ENCODE data around the gene TFPI2. TPM values are rescaled to one million over a fixed set of nuclear protein-coding genes. Genes with fewer than 3 reads are reported as not detected.

TFPI2 gene
- total RNA-seq, 1 experiment from 2014 or later = 6.1 TPM

DNA sequence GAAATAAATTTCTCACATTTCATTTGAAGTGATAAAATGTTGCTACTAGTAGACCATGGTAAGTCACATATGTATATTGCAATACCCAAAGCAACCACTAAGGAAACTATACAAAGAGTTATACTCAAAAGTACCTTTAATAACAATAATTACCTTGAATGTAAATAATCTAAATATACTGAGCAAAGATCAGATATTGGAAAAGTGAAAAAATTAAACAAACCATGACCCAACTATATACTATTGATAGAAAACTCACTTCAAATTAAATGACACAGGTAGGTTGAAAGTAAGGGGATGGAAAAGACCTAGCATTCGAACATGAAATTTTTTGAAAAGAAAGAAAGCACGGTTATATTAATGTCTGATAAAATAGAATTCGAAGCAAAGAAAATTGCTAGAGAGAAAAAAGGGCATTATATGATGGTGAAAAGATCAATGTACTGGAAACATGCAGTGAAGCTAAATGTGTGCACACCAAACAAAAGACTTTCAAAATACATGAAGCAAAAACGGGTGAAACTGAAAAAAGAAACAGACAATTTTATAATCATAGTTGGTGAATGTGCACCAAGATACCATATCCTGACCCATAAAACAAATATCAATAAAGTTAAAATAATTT, 29.1 kb downstream of the TFPI2 start:
- ChIA-PET POLR2A (ENCODE audit: low non-redundant PET) (no interaction called here), CTCF (no interaction called here)
- H3K27me3 ChIP-seq (replicated peaks; ENCODE audit: insufficient read depth, low read depth, low read length, poor library complexity) = no peaks in the 10 kb centered on the region
- H3K36me3 ChIP-seq (ENCODE audit: insufficient read depth, low read length, poor library complexity, severe bottlenecking) = no peaks in the 10 kb centered on the region
- no peak overlapping the region for H3K27ac ChIP-seq (ENCODE audit: low read depth, low read length, poor library complexity, severe bottlenecking)
- no peaks in the 10 kb centered on the region for H3K9me3 ChIP-seq (ENCODE audit: low read depth, low read length, poor library complexity, severe bottlenecking)
- H3K4me3 ChIP-seq (ENCODE audit: low read depth, low read length, poor library complexity, severe bottlenecking) = no peak overlapping the region
- TF ChIP-seq, protein P1, sequence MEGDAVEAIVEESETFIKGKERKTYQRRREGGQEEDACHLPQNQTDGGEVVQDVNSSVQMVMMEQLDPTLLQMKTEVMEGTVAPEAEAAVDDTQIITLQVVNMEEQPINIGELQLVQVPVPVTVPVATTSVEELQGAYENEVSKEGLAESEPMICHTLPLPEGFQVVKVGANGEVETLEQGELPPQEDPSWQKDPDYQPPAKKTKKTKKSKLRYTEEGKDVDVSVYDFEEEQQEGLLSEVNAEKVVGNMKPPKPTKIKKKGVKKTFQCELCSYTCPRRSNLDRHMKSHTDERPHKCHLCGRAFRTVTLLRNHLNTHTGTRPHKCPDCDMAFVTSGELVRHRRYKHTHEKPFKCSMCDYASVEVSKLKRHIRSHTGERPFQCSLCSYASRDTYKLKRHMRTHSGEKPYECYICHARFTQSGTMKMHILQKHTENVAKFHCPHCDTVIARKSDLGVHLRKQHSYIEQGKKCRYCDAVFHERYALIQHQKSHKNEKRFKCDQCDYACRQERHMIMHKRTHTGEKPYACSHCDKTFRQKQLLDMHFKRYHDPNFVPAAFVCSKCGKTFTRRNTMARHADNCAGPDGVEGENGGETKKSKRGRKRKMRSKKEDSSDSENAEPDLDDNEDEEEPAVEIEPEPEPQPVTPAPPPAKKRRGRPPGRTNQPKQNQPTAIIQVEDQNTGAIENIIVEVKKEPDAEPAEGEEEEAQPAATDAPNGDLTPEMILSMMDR (conservative IDR thresholded peaks at IDR 0.05; ENCODE audit: low read depth, low read length) = peak; percentile 50; the same call in 1 of the 2 replicates
- no peak for TF ChIP-seq EZH2 (IDR thresholded peaks at IDR 0.05; ENCODE audit: borderline replicate concordance, low read depth, low read length, poor library complexity, severe bottlenecking)
- no peak for DNase-seq (ENCODE audit: low spot score)
- H3K4me1 ChIP-seq (ENCODE audit: insufficient read depth, low read length, poor library complexity, severe bottlenecking) = peaks cover under 1% of the 10 kb centered on the region
- BruUV-seq (replicated peaks) = no TSS peak
- intact Hi-C loops (cut with micrococcal nuclease; ENCODE audit: unreplicated experiment) = no loop called here

DNA sequence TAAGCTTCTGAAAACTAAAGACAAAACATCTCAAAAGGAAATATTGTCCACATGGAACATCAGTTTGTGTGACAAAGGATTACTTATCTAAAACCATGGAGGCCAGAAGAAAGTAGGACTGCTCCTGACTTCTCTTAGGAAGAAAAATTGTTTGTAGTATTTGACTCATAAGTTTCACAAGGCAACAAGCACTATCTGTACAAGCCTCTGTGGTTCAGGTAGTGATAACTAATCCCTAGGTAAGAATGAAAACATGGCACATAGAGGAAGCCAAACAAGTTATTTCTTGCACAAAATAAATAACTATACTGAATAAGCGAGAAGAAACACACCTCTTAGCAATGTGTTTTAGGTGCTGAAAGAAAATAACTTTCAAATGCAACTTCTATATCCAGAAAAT, 30.3 kb downstream of the TFPI2 start:
- TF ChIP-seq, protein P1 (conservative IDR thresholded peaks at IDR 0.05; ENCODE audit: low read depth, low read length) = no peak
- TF ChIP-seq EZH2 (IDR thresholded peaks at IDR 0.05; ENCODE audit: borderline replicate concordance, low read depth, low read length, poor library complexity, severe bottlenecking) = no peak
- no peak overlapping the region for H3K4me3 ChIP-seq (ENCODE audit: low read depth, low read length, poor library complexity, severe bottlenecking)
- no peaks in the 10 kb centered on the region for H3K9me3 ChIP-seq (ENCODE audit: low read depth, low read length, poor library complexity, severe bottlenecking)
- ChIA-PET POLR2A (ENCODE audit: low non-redundant PET) (no interaction called here), CTCF (no interaction called here)
- BruUV-seq (replicated peaks) = no TSS peak
- H3K27me3 ChIP-seq (replicated peaks; ENCODE audit: insufficient read depth, low read depth, low read length, poor library complexity) = no peaks in the 10 kb centered on the region
- no peaks in the 10 kb centered on the region for H3K36me3 ChIP-seq (ENCODE audit: insufficient read depth, low read length, poor library complexity, severe bottlenecking)
- H3K27ac ChIP-seq (ENCODE audit: low read depth, low read length, poor library complexity, severe bottlenecking) = no peak overlapping the region
- DNase-seq (ENCODE audit: low spot score) = no peak
- intact Hi-C loops (cut with micrococcal nuclease; ENCODE audit: unreplicated experiment) = no loop called here
- peaks cover 9% of the 10 kb centered on the region for H3K4me1 ChIP-seq (ENCODE audit: insufficient read depth, low read length, poor library complexity, severe bottlenecking)

DNA sequence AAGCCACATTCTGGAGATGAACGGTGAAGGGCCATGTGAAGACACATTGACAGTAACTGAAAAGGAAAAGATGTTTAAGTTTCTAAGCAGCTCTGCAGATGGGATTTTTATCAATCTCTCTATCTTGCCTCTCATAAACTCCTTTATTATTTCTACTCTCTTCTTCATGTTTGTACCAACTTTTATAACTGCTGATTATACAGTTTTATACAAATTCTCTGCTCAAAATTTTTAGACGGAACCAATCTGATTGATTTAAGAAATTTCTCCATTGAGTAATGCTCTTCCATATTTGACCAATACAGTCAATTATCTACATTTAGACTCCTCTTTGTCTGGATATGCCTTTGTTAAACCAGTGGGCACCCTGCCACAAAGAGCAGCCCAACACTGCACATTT, 31.7 kb downstream of the TFPI2 start:
- Histone ChIP-seq H3K4me3 (ENCODE audit: low read depth, low read length, poor library complexity, severe bottlenecking) (no peak overlapping the region), H3K4me1 (ENCODE audit: insufficient read depth, low read length, poor library complexity, severe bottlenecking) (peaks cover 9% of the 10 kb centered on the region), H3K27ac (ENCODE audit: low read depth, low read length, poor library complexity, severe bottlenecking) (no peak overlapping the region), H3K36me3 (ENCODE audit: insufficient read depth, low read length, poor library complexity, severe bottlenecking) (no peaks in the 10 kb centered on the region), H3K9me3 (ENCODE audit: low read depth, low read length, poor library complexity, severe bottlenecking) (no peaks in the 10 kb centered on the region), H3K27me3 (replicated peaks; ENCODE audit: insufficient read depth, low read depth, low read length, poor library complexity) (no peaks in the 10 kb centered on the region)
- no peak for TF ChIP-seq EZH2 (IDR thresholded peaks at IDR 0.05; ENCODE audit: borderline replicate concordance, low read depth, low read length, poor library complexity, severe bottlenecking)
- TF ChIP-seq, protein P1 (conservative IDR thresholded peaks at IDR 0.05; ENCODE audit: low read depth, low read length) = no peak
- DNase-seq (ENCODE audit: low spot score) = no peak
- ChIA-PET POLR2A (ENCODE audit: low non-redundant PET) (no interaction called here), CTCF (no interaction called here)
- intact Hi-C loops (cut with micrococcal nuclease; ENCODE audit: unreplicated experiment) = no loop called here
- BruUV-seq (replicated peaks) = no TSS peak

All from A673 (cell line).